ENCODE measurements around the gene RBM7. TPM values are rescaled to one million over a fixed set of nuclear protein-coding genes. Genes with fewer than 3 reads are reported as not detected.
A peak's percentile ranks its signal among the peaks of the same experiment; 100 is the strongest.

Gene RBM7
- total RNA-seq, result 19.6 TPM
- long read RNA-seq, full-length matches to known transcripts, result 19 of 19 reads
- long read RNA-seq, partial matches to known transcripts, result 0 of 19 reads
- long read RNA-seq, other reads (novel, unspliced or antisense), result 0 of 19 reads

- peak; percentile 98 for ATAC-seq
- intact Hi-C loops (cut with DNase I), result loop anchor here (2.0 kb wide), 1 partner anchor 38 kb away; the partner anchor contains the start of gene REXO2
Measured at GRCh38 chr11:114400216-114400914, at the start of gene RBM7, which contains the start of gene C11orf71. Gene RBM7 (plus strand): TSS chr11:114400666. CDS start chr11:114400672, 6 bp downstream. Gene C11orf71 (minus strand): TSS chr11:114400511. CDS start chr11:114400331, 180 bp downstream.

GRCh38 chr11:114353443-114353842 is 47.0 kb upstream of the RBM7 start:
- intact Hi-C loops (cut with DNase I), result no loop called here
- ATAC-seq, result no peak
- DNase-seq (ENCODE audit: missing footprints), result no peak

More at GRCh38 chr11:114400216-114400914, at the start of gene RBM7, which contains the start of gene C11orf71:
- peak; percentile 99 for DNase-seq (ENCODE audit: missing footprints)

- intact Hi-C loops (cut with DNase I), result no loop called here
- DNase-seq (ENCODE audit: missing footprints), result no peak
- ATAC-seq, result no peak
Measured at GRCh38 chr11:114354076-114354475, 46.4 kb upstream of the RBM7 start.

- ATAC-seq (no peak), DNase-seq (ENCODE audit: missing footprints) (no peak)
- intact Hi-C loops (cut with DNase I), result no loop called here
Measured at GRCh38 chr11:114358716-114359115, 41.8 kb upstream of the RBM7 start.

GRCh38 chr11:114359342-114359741 is 41.1 kb upstream of the RBM7 start:
- DNase-seq (ENCODE audit: missing footprints) (no peak), ATAC-seq (no peak)
- intact Hi-C loops (cut with DNase I), result no loop called here

- ATAC-seq (no peak), DNase-seq (ENCODE audit: missing footprints) (no peak)
- intact Hi-C loops (cut with DNase I), result no loop called here
Measured at GRCh38 chr11:114362326-114362725, 38.1 kb upstream of the RBM7 start.

GRCh38 chr11:114362958-114363357 is 37.5 kb upstream of the RBM7 start:
- intact Hi-C loops (cut with DNase I), result no loop called here
- ATAC-seq (no peak), DNase-seq (ENCODE audit: missing footprints) (no peak)

- ATAC-seq (no peak), DNase-seq (ENCODE audit: missing footprints) (no peak)
- intact Hi-C loops (cut with DNase I), result no loop called here
Measured at GRCh38 chr11:114366331-114367243, 33.9 kb upstream of the RBM7 start.

GRCh38 chr11:114367244-114367957 is 33.1 kb upstream of the RBM7 start:
- intact Hi-C loops (cut with DNase I), result no loop called here
- DNase-seq (ENCODE audit: missing footprints) (no peak), ATAC-seq (no peak)

- ATAC-seq (no peak), DNase-seq (ENCODE audit: missing footprints) (no peak)
- intact Hi-C loops (cut with DNase I), result no loop called here
Measured at GRCh38 chr11:114368918-114369680, 31.4 kb upstream of the RBM7 start.

GRCh38 chr11:114375052-114375451 is 25.4 kb upstream of the RBM7 start:
- DNase-seq (ENCODE audit: missing footprints) (no peak), ATAC-seq (no peak)
- intact Hi-C loops (cut with DNase I), result no loop called here

GRCh38 chr11:114377612-114378267 is 22.7 kb upstream of the RBM7 start:
- intact Hi-C loops (cut with DNase I), result no loop called here
- no peak for ATAC-seq

GRCh38 chr11:114379394-114380069 is 20.9 kb upstream of the RBM7 start:
- DNase-seq (ENCODE audit: missing footprints), result no peak
- intact Hi-C loops (cut with DNase I), result no loop called here
- ATAC-seq, result peak; percentile 23

More at GRCh38 chr11:114377612-114378267, 22.7 kb upstream of the RBM7 start:
- DNase-seq (ENCODE audit: missing footprints), result no peak

GRCh38 chr11:114382509-114382908 is 18.0 kb upstream of the RBM7 start:
- ATAC-seq, result no peak

GRCh38 chr11:114384487-114384886 is 16.0 kb upstream of the RBM7 start:
- DNase-seq (ENCODE audit: missing footprints), result no peak
- intact Hi-C loops (cut with DNase I), result no loop called here
- no peak for ATAC-seq

More at GRCh38 chr11:114382509-114382908, 18.0 kb upstream of the RBM7 start:
- DNase-seq (ENCODE audit: missing footprints), result no peak
- intact Hi-C loops (cut with DNase I), result no loop called here

GRCh38 chr11:114386131-114386530 is 14.3 kb upstream of the RBM7 start:
- intact Hi-C loops (cut with DNase I), result no loop called here
- DNase-seq (ENCODE audit: missing footprints) (no peak), ATAC-seq (no peak)

GRCh38 chr11:114386545-114386944 is 13.9 kb upstream of the RBM7 start:
- DNase-seq (ENCODE audit: missing footprints) (no peak), ATAC-seq (no peak)
- intact Hi-C loops (cut with DNase I), result no loop called here

All from Right ventricle myocardium inferior (tissue), 1 donor.